ENCODE measurements around the gene EXOC6B. TPM values are rescaled to one million over a fixed set of nuclear protein-coding genes. Genes with fewer than 3 reads are reported as not detected.

Gene EXOC6B
- total RNA-seq, 1 experiment from 2014 or later: 34.3 TPM

GRCh38 chr2:72685638-72686213 is 140.1 kb downstream of the EXOC6B start:
- intact Hi-C loops (cut with micrococcal nuclease; ENCODE audit: unreplicated experiment): no loop called here
- DNase-seq: no peak
- Histone ChIP-seq H3K27me3 (ENCODE audit: insufficient read depth, low read depth) (no peaks in the 10 kb centered on the region), H2AFZ (no peak overlapping the region), H3K4me2 (no peak overlapping the region), H3F3A (ENCODE audit: insufficient read depth, low read depth) (no peaks in the 10 kb centered on the region), H3K36me3 (ENCODE audit: low read depth) (no peaks in the 10 kb centered on the region), H3K9me3 (ENCODE audit: insufficient read depth, low read depth) (no peaks in the 10 kb centered on the region), H4K20me1 (ENCODE audit: insufficient read depth) (no peaks in the 10 kb centered on the region; the same call in 1 of the 2 replicates), H3K9me2 (ENCODE audit: insufficient read depth) (no peaks in the 10 kb centered on the region), H3K79me2 (ENCODE audit: low read depth) (no peaks in the 10 kb centered on the region), H3K4me3 (no peak overlapping the region), H3K4me1 (replicated peaks; ENCODE audit: insufficient read depth) (no peaks in the 10 kb centered on the region), H3K27ac (no peak overlapping the region)
- POLR2A ChIA-PET (ENCODE audit: unreplicated experiment): no interaction called here
- no TSS peak for BruUV-seq (replicated peaks)
- TF ChIP-seq EZH2 (IDR thresholded peaks at IDR 0.05; ENCODE audit: low read depth) (no peak), CTCF (conservative IDR thresholded peaks at IDR 0.05) (no peak)
- CTCF ChIA-PET: no interaction called here

- intact Hi-C loops (cut with micrococcal nuclease; ENCODE audit: unreplicated experiment): no loop called here
- no peaks in the 10 kb centered on the region; the same call in 1 of the 2 replicates for H4K20me1 ChIP-seq (ENCODE audit: insufficient read depth)
- no peaks in the 10 kb centered on the region for H3K27me3 ChIP-seq (ENCODE audit: insufficient read depth, low read depth)
- CTCF ChIA-PET: no interaction called here
- no peak overlapping the region for H2AFZ ChIP-seq
- H3K79me2 ChIP-seq (ENCODE audit: low read depth): no peaks in the 10 kb centered on the region
- H3K4me2 ChIP-seq: no peak overlapping the region
- POLR2A ChIA-PET (ENCODE audit: unreplicated experiment): no interaction called here
- no peak for DNase-seq
- no peak overlapping the region for H3K4me3 ChIP-seq
- no peaks in the 10 kb centered on the region for H3K36me3 ChIP-seq (ENCODE audit: low read depth)
- no peaks in the 10 kb centered on the region for H3K9me3 ChIP-seq (ENCODE audit: insufficient read depth, low read depth)
- no TSS peak for BruUV-seq (replicated peaks)
- TF ChIP-seq EZH2 (IDR thresholded peaks at IDR 0.05; ENCODE audit: low read depth): no peak
- TF ChIP-seq CTCF (conservative IDR thresholded peaks at IDR 0.05): no peak
- no peak overlapping the region for H3K27ac ChIP-seq
- no peaks in the 10 kb centered on the region for H3K4me1 ChIP-seq (replicated peaks; ENCODE audit: insufficient read depth)
- H3F3A ChIP-seq (ENCODE audit: insufficient read depth, low read depth): no peaks in the 10 kb centered on the region
- H3K9me2 ChIP-seq (ENCODE audit: insufficient read depth): no peaks in the 10 kb centered on the region
Observed at GRCh38 chr2:72682061-72682460, 143.8 kb downstream of the EXOC6B start.

- Histone ChIP-seq H3K4me3 (no peak overlapping the region), H4K20me1 (ENCODE audit: insufficient read depth) (no peaks in the 10 kb centered on the region; the same call in 1 of the 2 replicates), H2AFZ (no peak overlapping the region), H3K4me2 (no peak overlapping the region), H3K27ac (no peak overlapping the region), H3K36me3 (ENCODE audit: low read depth) (no peaks in the 10 kb centered on the region), H3F3A (ENCODE audit: insufficient read depth, low read depth) (no peaks in the 10 kb centered on the region), H3K9me3 (ENCODE audit: insufficient read depth, low read depth) (no peaks in the 10 kb centered on the region), H3K79me2 (ENCODE audit: low read depth) (no peaks in the 10 kb centered on the region), H3K9me2 (ENCODE audit: insufficient read depth) (no peaks in the 10 kb centered on the region), H3K27me3 (ENCODE audit: insufficient read depth, low read depth) (no peaks in the 10 kb centered on the region), H3K4me1 (replicated peaks; ENCODE audit: insufficient read depth) (no peaks in the 10 kb centered on the region)
- BruUV-seq (replicated peaks): no TSS peak
- TF ChIP-seq CTCF (conservative IDR thresholded peaks at IDR 0.05): no peak
- no peak for TF ChIP-seq EZH2 (IDR thresholded peaks at IDR 0.05; ENCODE audit: low read depth)
- CTCF ChIA-PET: no interaction called here
- POLR2A ChIA-PET (ENCODE audit: unreplicated experiment): no interaction called here
- DNase-seq: no peak
- intact Hi-C loops (cut with micrococcal nuclease; ENCODE audit: unreplicated experiment): no loop called here
Observed at GRCh38 chr2:72681016-72681995, 144.5 kb downstream of the EXOC6B start.
